ENCODE data around the gene RPS27.
"Not testable (repeated sequence)": the region's sequence is repeated elsewhere in the genome, so short reads cannot be mapped to it uniquely, and the experiment has no call there.

RPS27 gene

DNA sequence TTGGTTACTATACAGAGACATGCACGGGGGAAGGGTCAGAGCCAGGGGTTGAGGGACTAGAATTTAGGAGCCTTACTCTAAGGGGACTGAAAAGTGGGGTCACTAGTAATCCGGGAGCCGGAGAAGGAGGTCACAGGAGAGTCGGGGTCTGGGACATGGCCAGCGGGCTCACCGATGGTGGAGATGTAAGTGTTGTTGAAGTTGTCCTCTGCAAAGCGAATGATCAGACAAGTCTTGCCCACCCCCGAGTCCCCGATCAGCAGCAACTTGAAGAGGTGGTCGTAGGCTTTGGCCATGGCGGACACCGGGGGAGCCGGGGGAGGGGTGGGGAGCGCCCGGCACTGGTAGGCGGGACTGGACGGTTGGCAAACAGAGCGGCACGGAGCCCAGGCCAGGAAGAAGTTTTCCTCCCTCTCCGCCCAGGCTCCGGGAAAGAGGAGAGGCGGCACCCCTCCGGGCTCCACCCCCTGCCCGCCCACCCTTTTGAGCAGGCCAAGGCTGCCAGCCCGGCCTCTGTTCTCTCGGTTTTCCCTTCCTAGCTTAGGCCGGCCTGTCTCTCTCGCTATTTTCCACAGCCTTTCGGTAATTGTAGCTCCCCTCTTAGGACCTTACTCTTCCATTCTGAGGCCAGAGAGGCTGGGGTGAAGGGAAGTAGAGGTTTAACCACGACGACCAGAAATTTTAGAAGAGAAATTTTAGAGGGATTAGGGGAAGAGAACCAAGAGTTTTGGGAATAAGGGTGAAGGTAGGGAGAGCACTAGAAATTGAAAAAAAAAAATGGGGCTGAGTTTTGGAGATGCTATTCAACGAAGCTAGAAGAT, 4.4 kb upstream of the RPS27 start, which contains the start of gene RAB13:
TSS of gene RAB13 (minus strand) at position 399 of the 821 bp plus-strand sequence. CDS start at position 296, 103 bp downstream.
- no peak for DNase-seq (ENCODE audit: low read depth)

DNA sequence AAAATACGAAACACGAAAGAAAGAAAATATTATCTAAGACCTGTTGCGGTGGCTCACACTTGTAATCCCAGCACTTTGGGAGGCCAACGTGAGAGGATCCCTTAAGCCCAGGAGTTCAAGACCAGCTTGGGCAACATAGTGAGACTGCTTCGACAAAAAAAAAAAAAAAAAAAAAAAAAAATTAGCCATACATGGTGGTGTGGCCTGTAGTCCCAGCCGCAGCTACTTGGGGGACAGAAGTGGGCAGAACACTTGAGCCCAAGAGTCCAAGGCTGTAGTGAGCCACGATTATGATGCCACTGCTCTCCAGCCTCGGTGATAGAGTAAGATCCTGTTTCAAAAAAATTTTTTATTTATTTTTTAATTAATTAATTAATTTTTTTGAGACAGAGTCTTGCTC, 2.9 kb upstream of the RPS27 start:
- no peak for DNase-seq (ENCODE audit: low read depth)

DNA sequence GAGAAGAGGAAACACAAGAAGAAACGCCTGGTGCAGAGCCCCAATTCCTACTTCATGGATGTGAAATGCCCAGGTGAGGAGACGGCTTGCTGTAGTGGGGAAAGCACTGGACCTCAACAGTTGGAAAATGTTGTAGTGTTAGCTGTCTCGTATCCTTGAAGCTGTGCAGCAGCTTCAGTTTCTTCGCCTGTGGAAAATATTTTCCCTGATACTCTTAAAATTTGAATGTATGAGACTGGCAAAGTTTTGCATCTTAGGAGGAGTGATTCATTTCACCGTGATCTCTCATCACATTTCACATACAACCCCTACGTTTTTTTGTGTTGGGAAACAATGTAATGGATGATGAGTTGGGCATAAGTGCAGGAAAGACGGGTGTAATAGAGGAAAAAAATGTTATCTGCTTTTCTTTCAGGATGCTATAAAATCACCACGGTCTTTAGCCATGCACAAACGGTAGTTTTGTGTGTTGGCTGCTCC, 629 bp downstream of the RPS27 start:
- no peak for DNase-seq (ENCODE audit: low read depth)

DNA sequence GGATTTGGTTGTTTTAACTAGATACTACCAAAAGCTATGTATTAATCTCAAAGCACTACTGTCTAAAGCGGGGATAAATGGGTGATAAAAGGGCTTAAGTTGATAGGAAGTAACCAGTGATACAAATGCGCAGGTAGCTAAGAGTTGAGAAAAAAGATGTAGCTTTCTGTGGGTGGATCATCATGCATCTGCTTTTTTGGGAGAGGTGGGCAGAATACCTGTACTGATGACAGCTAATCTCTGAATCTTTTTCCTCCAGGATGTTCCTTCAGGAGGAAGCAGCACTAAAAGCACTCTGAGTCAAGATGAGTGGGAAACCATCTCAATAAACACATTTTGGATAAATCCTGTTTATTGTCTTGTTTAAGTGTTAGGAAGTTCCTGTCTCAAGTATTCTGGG, 1.2 kb downstream of the RPS27 start:
- no peak for DNase-seq (ENCODE audit: low read depth)

DNA sequence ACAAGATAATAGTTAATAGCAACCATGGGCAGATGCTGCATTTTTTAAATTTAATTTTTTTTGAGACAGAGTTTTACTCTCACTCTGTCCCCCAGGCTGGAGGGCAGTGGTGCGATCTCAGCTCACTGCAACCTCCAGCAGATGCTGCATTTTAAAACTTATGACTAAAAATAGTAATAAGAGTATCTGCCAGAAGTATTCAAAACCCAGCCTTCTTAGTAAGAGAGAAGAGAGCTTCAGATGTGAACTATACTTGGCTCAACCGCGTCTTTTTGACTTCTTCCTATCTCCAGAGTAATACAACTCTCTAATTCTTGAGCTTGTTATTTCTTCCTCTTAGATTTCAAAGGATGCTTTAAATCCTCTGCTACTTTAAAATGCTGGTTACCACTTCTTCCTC, 4.6 kb downstream of the RPS27 start:
- no peak for DNase-seq (ENCODE audit: low read depth)

DNA sequence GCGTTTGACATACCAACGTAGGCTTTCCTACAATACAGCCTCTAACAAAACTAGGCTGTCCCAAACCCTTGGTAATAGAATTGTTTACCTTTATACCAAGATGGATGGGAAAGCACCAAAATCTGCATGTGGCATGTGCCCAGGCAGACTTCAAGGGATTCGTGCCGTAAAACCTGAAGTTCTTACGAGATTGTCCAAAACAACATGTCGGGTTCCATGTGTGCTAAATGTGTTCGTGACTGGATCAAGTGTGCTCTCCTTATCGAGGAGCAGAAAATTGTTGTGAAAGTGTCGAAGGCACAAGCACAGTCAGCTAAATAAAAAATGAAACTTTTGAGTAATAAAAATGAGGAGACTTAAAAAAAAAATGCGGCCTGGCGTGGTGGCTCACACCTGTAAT, 5.1 kb downstream of the RPS27 start:
- no peak for DNase-seq (ENCODE audit: low read depth)

DNA sequence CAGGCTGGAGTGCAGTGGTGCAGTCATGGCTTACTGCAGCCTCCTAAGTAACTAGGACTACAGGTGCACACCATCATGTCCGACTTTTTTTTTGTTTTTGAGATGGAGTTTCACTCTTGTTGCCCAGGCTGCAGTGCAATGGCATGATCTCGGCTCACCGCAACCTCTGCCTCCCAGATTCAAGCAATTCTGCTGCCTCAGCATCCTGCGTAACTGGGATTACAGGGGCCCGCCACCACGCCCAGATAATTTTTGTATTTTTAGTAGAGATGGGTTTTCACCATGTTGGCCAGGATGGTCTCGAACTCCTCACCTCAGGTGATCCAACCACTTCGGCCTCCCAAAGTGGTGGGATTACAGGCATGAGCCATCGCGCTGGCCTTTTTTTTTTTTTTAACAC, 6.3 kb downstream of the RPS27 start:
- not testable (repeated sequence) for DNase-seq (ENCODE audit: low read depth)

DNA sequence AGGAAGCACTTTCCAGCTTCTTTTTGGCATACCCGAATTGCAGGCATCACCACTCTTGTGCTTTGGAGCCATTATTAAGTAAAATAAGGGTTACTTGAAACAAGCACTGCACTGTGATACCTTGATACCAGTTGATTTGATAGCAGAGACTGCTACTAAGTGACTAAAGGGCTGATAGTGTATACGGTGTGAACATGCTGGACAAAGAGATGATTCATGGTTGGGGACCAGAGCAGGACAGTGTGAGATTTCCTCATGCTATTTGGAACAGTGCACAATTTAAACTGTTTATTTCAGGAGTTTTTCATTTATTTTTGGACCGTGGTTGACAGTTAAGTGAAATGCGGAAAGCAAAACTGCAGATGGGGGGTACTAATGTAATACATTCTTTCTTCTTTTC, 9.9 kb downstream of the RPS27 start:
- no peak for DNase-seq (ENCODE audit: low read depth)

DNA sequence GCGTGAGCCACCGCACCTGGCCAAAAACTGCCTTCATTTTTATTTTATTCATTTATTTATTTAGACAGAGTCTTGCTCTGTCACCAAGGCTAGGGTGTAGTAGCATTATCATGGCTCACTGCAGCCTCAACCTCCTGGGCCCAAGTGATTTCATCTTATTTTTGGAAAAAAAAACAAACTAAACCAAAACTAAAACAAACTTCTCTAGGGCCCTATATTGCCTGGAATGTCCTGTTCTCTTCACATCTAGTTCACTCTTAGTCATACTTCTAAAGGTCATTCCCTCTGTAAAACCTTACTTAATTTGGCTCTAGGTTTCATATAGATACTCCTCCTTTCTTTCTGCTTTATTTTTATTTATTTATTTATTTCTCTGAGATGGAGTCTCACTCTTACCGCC, 15.6 kb downstream of the RPS27 start:
- DNase-seq (ENCODE audit: low read depth), result no peak

DNA sequence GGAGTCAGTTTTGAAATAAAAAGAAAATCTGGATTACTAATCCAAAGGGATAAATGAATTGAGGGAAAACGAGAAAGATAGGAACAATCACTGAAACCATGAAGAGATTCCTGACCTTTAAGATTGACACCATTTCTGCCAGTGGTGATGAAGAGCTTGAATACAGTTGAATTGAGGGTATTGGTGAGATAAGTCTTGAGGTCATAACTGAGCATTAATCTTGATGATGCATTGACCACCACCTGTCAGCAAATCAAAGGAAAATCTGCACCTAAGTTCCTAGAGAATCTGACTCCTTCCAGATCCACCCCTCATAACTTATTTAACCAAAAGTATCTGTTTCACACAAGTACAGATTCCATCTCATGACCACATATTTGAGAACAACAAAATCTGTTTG, 21.6 kb downstream of the RPS27 start:
- no peak for DNase-seq (ENCODE audit: low read depth)

DNA sequence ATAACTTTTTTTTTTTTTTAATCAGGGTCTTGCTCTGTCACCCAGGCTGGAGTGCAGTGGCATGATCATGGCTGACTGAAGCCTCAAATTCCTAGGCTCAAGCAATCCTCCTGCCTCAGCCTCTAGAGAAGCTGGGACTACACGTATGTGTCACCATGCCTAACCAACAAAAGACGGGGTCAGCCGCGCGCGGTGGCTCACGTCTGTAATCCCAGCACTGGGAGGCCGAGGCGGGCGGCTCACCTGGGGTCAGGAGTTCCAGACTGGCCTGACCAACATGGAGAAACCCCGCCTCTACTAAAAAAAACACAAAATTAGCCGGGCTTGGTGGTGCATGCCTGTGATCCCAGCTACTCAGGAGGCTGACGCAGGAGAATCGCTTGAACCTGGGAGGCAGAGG, 22.0 kb downstream of the RPS27 start:
- not testable (repeated sequence) for DNase-seq (ENCODE audit: low read depth)

DNA sequence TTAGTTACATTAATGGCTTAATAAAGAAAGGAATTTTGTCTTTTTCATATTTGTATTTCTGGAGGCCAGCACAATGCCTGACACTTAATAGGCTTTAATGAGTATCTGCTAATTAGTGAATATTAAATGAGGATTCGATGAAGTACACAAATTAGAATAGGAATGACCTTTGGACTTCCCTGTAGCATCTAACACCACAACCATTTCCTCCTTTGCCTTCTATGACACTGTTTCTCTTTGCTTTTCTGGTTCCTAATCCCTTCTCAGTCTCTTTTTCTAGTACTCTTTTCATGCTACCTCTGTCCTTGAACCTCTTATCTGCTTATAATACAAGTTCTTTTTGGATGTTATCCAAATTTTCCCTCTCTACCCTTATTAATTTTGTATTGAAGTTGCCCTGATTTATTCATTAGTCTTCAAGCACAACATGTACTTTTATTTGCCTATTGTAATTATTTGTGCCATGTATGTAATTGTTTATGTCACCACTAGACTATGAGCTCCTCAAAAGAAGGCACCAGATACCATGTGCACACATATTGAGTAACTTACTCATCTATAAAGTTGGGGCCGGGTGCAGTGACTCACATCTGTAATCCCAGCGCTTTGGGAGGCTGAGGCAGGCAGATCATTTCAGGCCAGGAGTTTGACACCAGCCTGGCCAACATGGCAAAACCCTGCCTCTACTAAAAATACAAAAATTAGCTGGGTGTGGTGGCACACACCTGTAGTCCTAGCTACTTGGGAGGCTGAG, 23.8 kb downstream of the RPS27 start:
- no peak for DNase-seq (ENCODE audit: low read depth)

DNA sequence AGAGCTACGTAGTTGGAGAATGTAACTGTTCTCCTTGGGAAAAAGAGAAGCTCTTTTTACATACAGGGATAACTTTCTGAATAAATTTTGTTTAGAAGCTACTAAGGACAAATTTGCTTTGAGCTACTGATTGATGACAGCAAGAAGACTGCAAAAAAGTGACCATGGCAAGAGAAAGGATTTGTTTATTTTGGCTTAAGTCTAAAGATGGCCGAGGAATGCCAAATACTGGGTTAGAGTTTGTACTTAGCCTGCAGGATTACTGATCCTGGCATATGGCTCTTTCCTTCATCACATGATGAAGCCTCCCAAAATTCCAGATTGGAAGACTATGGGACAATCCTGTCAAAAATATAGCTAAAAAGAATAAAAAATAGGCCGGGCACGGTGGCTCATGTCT, 28.7 kb downstream of the RPS27 start:
- DNase-seq (ENCODE audit: low read depth), result no peak

DNA sequence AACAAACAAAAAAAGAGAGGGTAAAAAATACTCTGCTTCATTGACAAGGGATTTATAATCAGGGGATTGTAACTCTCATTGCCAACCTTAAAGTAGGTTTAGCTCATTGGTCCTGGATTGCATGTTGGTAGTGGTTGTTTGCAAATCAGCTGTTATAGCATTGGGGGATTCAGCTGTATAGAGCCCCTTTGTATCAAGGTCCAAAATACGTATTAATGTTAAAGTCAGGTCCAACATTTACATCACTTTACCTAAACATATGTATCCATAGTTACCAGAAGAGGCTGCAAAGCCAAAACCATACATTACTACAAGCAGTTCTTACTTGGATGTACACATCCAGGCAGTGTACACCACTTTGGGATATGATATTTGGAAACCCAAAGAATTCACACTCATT, 29.4 kb downstream of the RPS27 start:
- no peak for DNase-seq (ENCODE audit: low read depth)

DNA sequence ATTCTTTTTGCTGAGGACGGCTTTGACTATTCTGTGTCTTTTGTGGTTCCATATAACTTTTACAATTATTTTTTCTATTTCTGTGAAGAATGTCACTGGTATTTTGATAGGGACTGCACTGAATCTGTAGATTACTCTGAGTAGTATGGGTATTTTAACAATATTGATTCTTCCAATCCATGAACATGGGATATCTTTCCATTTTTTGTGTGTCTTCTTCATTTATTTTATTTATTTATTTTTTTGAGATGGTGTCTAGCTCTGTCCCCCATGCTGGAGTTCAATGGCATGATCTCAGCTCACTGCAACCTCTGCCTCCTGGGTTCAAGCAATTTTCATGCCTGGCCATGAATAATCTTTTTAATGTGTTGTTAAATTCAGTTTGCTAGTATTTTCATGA, 43.1 kb downstream of the RPS27 start:
- DNase-seq (ENCODE audit: low read depth), result not testable (repeated sequence)

Data from stimulated activated CD8-positive, alpha-beta memory T cell treated with anti-CD3 and anti-CD28 coated beads, Interleukin-4, amount 100 ng/mL, for 24 hours (primary cell).